CD4-positive, alpha-beta memory T cell (primary cell): ENCODE data around the gene DNAH10. TPM values are rescaled to one million over a fixed set of nuclear protein-coding genes. Genes with fewer than 3 reads are reported as not detected.

ENCODE experiments used
- CTCF ChIA-PET: fragments of 350-600 bp; sonication (Branson Sonifier 250); formaldehyde crosslinking; loops from one replicate; lab custom pipeline; 2021; ENCODE audit warnings: inconsistent platforms; ENCODE audit not compliant: partially characterized antibody; lab: Charles Lee
- POLR2A ChIA-PET: fragments of 350-600 bp; sonication (Branson Sonifier 250); formaldehyde crosslinking; loops from one replicate; lab custom pipeline; 2021; ENCODE audit not compliant: partially characterized antibody; lab: Charles Lee
- DNase-seq, 5 donors: peaks; one replicate each; pipeline versions ENCODE4 v3.0.0 to v3.0.0-alpha.2; 2020 to 2022; ENCODE audit warnings: mixed read lengths in 1 of 5
- H3K27ac ChIP-seq: one replicate; pipeline ENCODE4 v1.7.0; 2013; ENCODE audit warnings: low read depth, low read length
- H3K27me3 ChIP-seq: 2 replicates; pipeline ENCODE4 v1.7.0; 2013; ENCODE audit warnings: mild to moderate bottlenecking, low read length, moderate library complexity; ENCODE audit not compliant: insufficient read depth
- H3K36me3 ChIP-seq: 2 replicates; pipeline ENCODE4 v1.7.0; 2013; ENCODE audit warnings: mild to moderate bottlenecking, low read length, moderate library complexity; ENCODE audit not compliant: insufficient read depth
- H3K4me1 ChIP-seq: 2 replicates; pipeline ENCODE4 v1.7.0; 2013; ENCODE audit warnings: mild to moderate bottlenecking, low read length, moderate library complexity; ENCODE audit not compliant: insufficient read depth
- H3K4me3 ChIP-seq, 2 donors: one replicate each; pipeline ENCODE4 v1.7.0; 2013; ENCODE audit warnings: low read length in 2 of 2, mild to moderate bottlenecking in 1 of 2
- H3K9me3 ChIP-seq, 2 donors: one replicate each; pipeline ENCODE4 v1.7.0; 2013; ENCODE audit warnings: low read length in 2 of 2, control low read depth in 1 of 2; ENCODE audit not compliant: control insufficient read depth in 1 of 2
- H3K27ac Mint-ChIP-seq, 7 donors: one replicate each; pipeline ENCODE4 v1.8.0; 2020 to 2021; ENCODE audit warnings: mixed read lengths in 7 of 7, mild to moderate bottlenecking in 6 of 7, inconsistent platforms in 3 of 7, moderate library complexity in 3 of 7
- H3K27me3 Mint-ChIP-seq, 2 donors: one replicate each; pipeline ENCODE4 v1.8.0; 2020 to 2021; ENCODE audit warnings: mixed read lengths in 2 of 2
- H3K36me3 Mint-ChIP-seq, 2 donors: one replicate each; pipeline ENCODE4 v1.8.0; 2020 to 2021; ENCODE audit warnings: mixed read lengths in 2 of 2, inconsistent platforms in 1 of 2, mild to moderate bottlenecking in 1 of 2
- H3K4me1 Mint-ChIP-seq, 4 donors: one replicate each; pipeline ENCODE4 v1.8.0; 2020 to 2021; ENCODE audit warnings: mixed read lengths in 4 of 4, mild to moderate bottlenecking in 1 of 4
- H3K4me3 Mint-ChIP-seq, 8 donors: one replicate each; pipeline ENCODE4 v1.8.0; 2020 to 2021; ENCODE audit warnings: mixed read lengths in 8 of 8, mild to moderate bottlenecking in 7 of 8, moderate library complexity in 6 of 8, inconsistent platforms in 3 of 8
- H3K9me3 Mint-ChIP-seq, 8 donors: one replicate each; pipeline ENCODE4 v1.8.0; 2020 to 2021; ENCODE audit warnings: mixed read lengths in 8 of 8, mild to moderate bottlenecking in 5 of 8, inconsistent platforms in 3 of 8, moderate library complexity in 1 of 8
- intact Hi-C: fragments of 100-400 bp; cut with micrococcal nuclease; formaldehyde crosslinking; loops from one replicate; pipeline ENCODE4 v1.15.1; 2023
- polyA plus RNA-seq, 2 donors: library from polyadenylated mRNA; unstranded; fragments of 300-500 nt; fragmentation: Illumina TruSeq; gene quantifications; one replicate each; pipeline ENCODE4 v1.2.3, GENCODE V29; 2021
- total RNA-seq, 2 experiments: library from RNA; stranded (reverse); gene quantifications; one replicate each; pipeline ENCODE4 v1.2.3, GENCODE V29; 2021

The DNAH10 gene
- total and polyA plus RNA-seq, 4 experiments from 2014 or later, result 0.06 to 0.08 (median 0.06) TPM; not detected in 1

DNA sequence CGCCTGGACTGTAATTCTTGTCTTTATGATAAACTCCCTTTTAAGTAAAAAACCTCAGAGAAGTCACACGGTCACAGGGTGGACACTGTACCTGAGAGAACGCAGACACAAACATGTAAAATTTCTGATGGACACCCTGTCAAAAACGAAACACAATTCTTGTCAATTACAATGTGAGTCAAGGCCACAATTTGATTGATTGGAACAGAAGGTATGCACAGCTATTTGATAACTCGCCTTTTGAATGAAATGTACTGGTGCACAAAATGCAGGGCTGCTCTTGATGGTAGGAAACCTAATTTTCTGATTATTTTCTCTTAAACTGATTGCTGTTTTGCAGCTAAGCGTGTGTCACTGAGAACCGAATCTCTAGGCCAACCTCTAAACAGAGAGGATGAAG is 9.2 kb downstream of the DNAH10 start:
- no peak for DNase-seq
- peaks cover 4 to 5% of the 10 kb centered on the region in 2 donors for H3K27me3 Mint-ChIP-seq
- Histone ChIP-seq H3K36me3 (no peaks in the 10 kb centered on the region), H3K4me3 (no peak overlapping the region), H3K4me1 (peaks cover 5% of the 10 kb centered on the region), H3K27me3 (peaks cover 4% of the 10 kb centered on the region), H3K9me3 (no peaks in the 10 kb centered on the region), H3K27ac (no peak overlapping the region)
- H3K4me3 Mint-ChIP-seq, result no peak overlapping the region
- H3K27ac Mint-ChIP-seq, result no peak overlapping the region
- H3K4me1 Mint-ChIP-seq, result peaks cover 0 to 6% (median 5%) of the 10 kb centered on the region in 4 donors
- ChIA-PET CTCF (interaction anchor here (0.9 kb wide), 1 partner anchor 134 kb away, joined by 3 read pairs; no protein-coding TSS in a partner anchor), POLR2A (no interaction called here)
- peaks cover 0 to 4% of the 10 kb centered on the region in 2 donors for H3K36me3 Mint-ChIP-seq
- intact Hi-C loops, result no loop called here
- H3K9me3 Mint-ChIP-seq, result peaks cover 1 to 10% (median 4%) of the 10 kb centered on the region in 8 donors

DNA sequence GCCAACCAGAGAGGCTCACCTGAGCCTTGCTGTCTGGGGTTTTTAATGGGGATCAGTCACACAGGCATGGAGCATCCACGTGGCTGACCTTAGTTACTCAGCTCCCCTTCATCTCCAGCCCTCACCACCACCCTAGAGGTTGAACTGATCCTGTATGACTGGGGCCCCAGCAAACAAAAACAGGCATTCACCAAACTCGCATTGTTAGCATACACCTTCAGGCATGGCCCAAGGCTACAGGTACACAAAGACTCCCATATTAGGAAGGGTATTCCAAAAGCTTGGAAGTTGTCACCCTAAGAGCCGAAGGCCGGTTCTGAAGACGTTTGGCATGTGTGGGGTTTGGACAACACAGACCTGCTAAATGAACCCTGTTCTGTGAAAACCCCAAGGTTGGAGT is 10.0 kb downstream of the DNAH10 start:
- H3K27me3 ChIP-seq, result peaks cover 4% of the 10 kb centered on the region
- intact Hi-C loops, result no loop called here
- POLR2A ChIA-PET, result no interaction called here
- peaks cover 5% of the 10 kb centered on the region for H3K4me1 ChIP-seq
- no peak overlapping the region for H3K27ac ChIP-seq
- Mint-ChIP-seq H3K4me1 (peaks cover 0 to 6% (median 5%) of the 10 kb centered on the region in 4 donors), H3K4me3 (no peak overlapping the region), H3K9me3 (peaks cover 1 to 10% (median 4%) of the 10 kb centered on the region in 8 donors), H3K36me3 (peaks cover 0 to 4% of the 10 kb centered on the region in 2 donors), H3K27ac (no peak overlapping the region), H3K27me3 (peaks cover 4 to 5% of the 10 kb centered on the region in 2 donors)
- CTCF ChIA-PET, result no interaction called here
- H3K4me3 ChIP-seq, result no peak overlapping the region
- H3K36me3 ChIP-seq, result no peaks in the 10 kb centered on the region
- DNase-seq, result no peak
- H3K9me3 ChIP-seq, result no peaks in the 10 kb centered on the region

DNA sequence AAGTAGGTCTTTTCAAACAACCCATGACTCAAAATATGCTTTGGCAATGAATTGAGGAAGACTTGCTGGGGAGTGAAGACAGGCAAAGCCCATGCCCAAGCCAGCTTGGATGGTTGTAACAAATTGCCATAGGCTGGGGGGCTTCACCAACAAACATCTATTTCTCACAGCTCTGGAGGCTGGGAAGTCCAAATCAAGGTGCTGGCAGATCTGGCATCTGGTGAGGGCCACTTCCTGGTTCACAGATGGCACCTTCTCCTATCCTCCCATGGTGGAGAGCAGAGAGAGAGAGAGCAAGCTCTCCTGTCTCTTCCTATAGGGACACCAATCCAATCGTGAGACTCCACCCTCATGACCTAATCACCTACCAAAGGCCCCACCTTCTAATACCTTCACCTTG is 11.3 kb downstream of the DNAH10 start:
- no peaks in the 10 kb centered on the region for H3K36me3 ChIP-seq
- peaks cover 1 to 10% (median 4%) of the 10 kb centered on the region in 8 donors for H3K9me3 Mint-ChIP-seq
- no peak for DNase-seq
- peaks cover 4% of the 10 kb centered on the region for H3K27me3 ChIP-seq
- H3K36me3 Mint-ChIP-seq, result peaks cover 0 to 4% of the 10 kb centered on the region in 2 donors
- peaks cover 4 to 5% of the 10 kb centered on the region in 2 donors for H3K27me3 Mint-ChIP-seq
- no peak overlapping the region for H3K4me3 Mint-ChIP-seq
- CTCF ChIA-PET, result no interaction called here
- no peak overlapping the region for H3K27ac ChIP-seq
- H3K27ac Mint-ChIP-seq, result no peak overlapping the region
- no peaks in the 10 kb centered on the region for H3K4me1 ChIP-seq
- no peak overlapping the region for H3K4me3 ChIP-seq
- no peaks in the 10 kb centered on the region for H3K9me3 ChIP-seq
- H3K4me1 Mint-ChIP-seq, result no peaks in the 10 kb centered on the region
- intact Hi-C loops, result no loop called here
- POLR2A ChIA-PET, result no interaction called here

DNA sequence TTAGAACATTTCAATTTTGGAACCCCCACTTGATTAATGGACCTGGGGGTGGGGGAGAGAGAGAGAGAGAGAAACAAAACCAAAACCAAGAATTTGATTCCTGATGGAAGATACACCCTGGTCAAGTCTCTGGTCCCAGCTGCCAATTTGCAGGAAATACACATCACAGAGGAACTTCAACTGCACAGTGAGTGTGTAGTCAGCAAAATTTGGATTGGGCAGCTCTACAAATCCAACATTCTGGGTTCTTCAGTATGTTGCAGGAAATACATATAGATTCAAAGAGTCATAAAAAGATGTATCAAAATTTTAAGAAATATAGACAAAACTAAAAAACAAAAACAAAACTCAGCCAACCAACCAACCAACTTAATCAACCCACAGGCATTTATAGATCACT is 17.4 kb downstream of the DNAH10 start:
- no peak for DNase-seq
- Mint-ChIP-seq H3K4me1 (no peaks in the 10 kb centered on the region), H3K36me3 (peaks cover 0 to 2% of the 10 kb centered on the region in 2 donors), H3K27me3 (peaks cover 0 to 6% of the 10 kb centered on the region in 2 donors), H3K27ac (no peak overlapping the region), H3K9me3 (peaks cover 0 to 3% (median 2%) of the 10 kb centered on the region in 8 donors), H3K4me3 (no peak overlapping the region)
- POLR2A ChIA-PET, result no interaction called here
- Histone ChIP-seq H3K27ac (no peak overlapping the region), H3K9me3 (no peaks in the 10 kb centered on the region), H3K27me3 (no peaks in the 10 kb centered on the region), H3K4me3 (no peak overlapping the region), H3K4me1 (no peaks in the 10 kb centered on the region), H3K36me3 (no peaks in the 10 kb centered on the region)
- intact Hi-C loops, result no loop called here
- CTCF ChIA-PET, result no interaction called here

DNA sequence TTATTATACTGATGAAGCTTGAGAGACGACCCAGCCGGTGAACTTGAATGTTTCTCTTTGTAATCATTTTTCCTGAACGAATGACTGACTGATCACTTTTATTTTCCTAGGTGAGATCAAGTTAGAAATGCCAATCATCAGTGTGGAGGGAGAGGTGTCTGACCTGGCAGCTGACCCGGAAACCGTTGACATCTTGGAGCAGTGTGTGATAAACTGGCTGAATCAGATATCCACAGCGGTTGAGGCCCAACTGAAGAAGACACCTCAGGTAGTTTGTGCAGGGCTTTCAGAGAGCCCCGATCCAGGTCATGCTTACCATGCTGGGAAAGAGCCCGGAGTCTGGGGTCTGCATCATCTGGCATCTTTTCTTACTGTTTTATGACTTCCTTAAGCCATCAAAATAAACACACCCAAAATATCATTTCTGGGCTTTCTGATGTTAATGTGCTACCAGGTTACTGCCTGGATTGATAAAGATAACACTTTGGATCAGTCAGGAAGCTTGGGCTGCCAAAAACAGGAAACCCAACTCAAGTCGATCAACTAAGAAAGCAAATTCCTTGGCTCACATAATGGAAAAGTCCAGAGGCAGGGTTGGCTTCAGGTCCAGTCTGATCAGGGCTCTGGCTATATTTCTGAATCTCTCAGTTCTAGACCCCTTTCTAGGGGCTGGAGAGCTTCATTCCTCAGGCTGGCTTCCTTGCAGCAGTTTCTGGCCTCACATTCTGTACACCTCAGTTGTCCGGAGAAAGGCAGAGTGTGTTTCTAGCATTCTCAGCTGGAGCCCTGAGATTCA is 21.1 kb downstream of the DNAH10 start:
- Histone ChIP-seq H3K36me3 (no peaks in the 10 kb centered on the region), H3K4me1 (no peaks in the 10 kb centered on the region), H3K27ac (no peak overlapping the region), H3K4me3 (no peak overlapping the region), H3K9me3 (no peaks in the 10 kb centered on the region), H3K27me3 (no peaks in the 10 kb centered on the region)
- H3K27me3 Mint-ChIP-seq, result peaks cover 0 to 3% of the 10 kb centered on the region in 2 donors
- H3K27ac Mint-ChIP-seq, result no peak overlapping the region
- H3K4me3 Mint-ChIP-seq, result no peak overlapping the region
- no peak for DNase-seq
- peaks cover 0 to 3% (median under 1%) of the 10 kb centered on the region in 8 donors for H3K9me3 Mint-ChIP-seq
- H3K4me1 Mint-ChIP-seq, result no peaks in the 10 kb centered on the region
- peaks cover 0 to 2% of the 10 kb centered on the region in 2 donors for H3K36me3 Mint-ChIP-seq
- POLR2A ChIA-PET, result no interaction called here
- intact Hi-C loops, result no loop called here
- CTCF ChIA-PET, result no interaction called here

DNA sequence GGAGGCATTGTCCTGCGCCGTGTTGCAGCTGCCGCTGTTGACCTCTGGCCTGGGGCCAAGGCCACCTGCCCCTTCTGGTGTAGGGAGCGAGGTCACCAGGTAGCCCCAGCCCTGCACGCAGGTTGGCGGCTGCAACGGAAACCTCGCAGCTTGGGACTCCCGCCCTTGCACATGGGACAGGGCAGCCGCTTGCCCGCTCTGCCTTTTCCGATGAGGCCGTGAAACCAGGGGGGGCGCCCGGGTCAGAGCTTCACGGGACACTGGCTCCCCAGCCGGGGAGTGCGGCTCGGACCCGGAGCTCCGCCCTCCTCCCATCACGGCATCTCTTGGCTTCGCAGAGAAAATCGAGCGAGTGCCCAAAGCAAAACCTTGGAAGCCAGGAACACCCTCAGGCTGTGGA is 25.4 kb downstream of the DNAH10 start:
- Mint-ChIP-seq H3K4me1 (no peaks in the 10 kb centered on the region), H3K27ac (no peak overlapping the region), H3K4me3 (no peak overlapping the region), H3K27me3 (peaks cover 0 to 1% of the 10 kb centered on the region in 2 donors), H3K9me3 (peaks cover 0 to 10% (median 4%) of the 10 kb centered on the region in 8 donors), H3K36me3 (peaks cover 0 to 2% of the 10 kb centered on the region in 2 donors)
- Histone ChIP-seq H3K27ac (no peak overlapping the region), H3K27me3 (no peaks in the 10 kb centered on the region), H3K4me1 (no peaks in the 10 kb centered on the region), H3K4me3 (no peak overlapping the region), H3K9me3 (no peaks in the 10 kb centered on the region), H3K36me3 (no peaks in the 10 kb centered on the region)
- intact Hi-C loops, result no loop called here
- ChIA-PET CTCF (no interaction called here), POLR2A (no interaction called here)
- DNase-seq, result no peak

DNA sequence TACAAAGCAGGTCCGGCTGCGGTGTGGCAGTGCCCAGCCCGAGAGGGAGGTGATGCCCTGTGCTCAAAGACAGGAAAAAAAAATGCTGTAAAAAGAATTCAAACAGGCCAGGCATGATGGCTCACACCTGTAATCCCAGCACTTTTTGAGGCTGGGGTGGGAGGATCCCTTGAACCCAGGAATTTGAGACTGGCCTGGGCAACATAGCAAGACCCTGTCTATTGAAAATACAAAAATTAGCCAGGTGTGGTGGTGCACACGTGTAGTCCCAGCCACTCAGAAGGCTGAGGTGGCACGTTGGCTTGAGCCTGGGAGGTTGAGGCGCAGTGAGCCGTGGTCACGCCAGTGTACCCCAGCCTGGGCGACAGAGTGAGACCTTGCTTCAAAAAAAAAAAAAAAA is 26.4 kb downstream of the DNAH10 start:
- CTCF ChIA-PET, result no interaction called here
- no peaks in the 10 kb centered on the region for H3K36me3 Mint-ChIP-seq
- H3K27ac ChIP-seq, result no peak overlapping the region
- H3K4me3 ChIP-seq, result no peak overlapping the region
- no peaks in the 10 kb centered on the region for H3K36me3 ChIP-seq
- POLR2A ChIA-PET, result no interaction called here
- H3K4me1 ChIP-seq, result no peaks in the 10 kb centered on the region
- no peak overlapping the region for H3K4me3 Mint-ChIP-seq
- no peaks in the 10 kb centered on the region for H3K9me3 ChIP-seq
- no peak overlapping the region for H3K27ac Mint-ChIP-seq
- no peaks in the 10 kb centered on the region for H3K4me1 Mint-ChIP-seq
- no peak for DNase-seq
- H3K9me3 Mint-ChIP-seq, result peaks cover 0 to 15% (median 4%) of the 10 kb centered on the region in 8 donors
- no peaks in the 10 kb centered on the region for H3K27me3 ChIP-seq
- peaks cover 0 to 1% of the 10 kb centered on the region in 2 donors for H3K27me3 Mint-ChIP-seq
- intact Hi-C loops, result no loop called here
